Stimulated activated CD8-positive, alpha-beta memory T cell treated with anti-CD3 and anti-CD28 coated beads, Interleukin-15, amount 100 ng/mL, for 4 hours (primary cell): ENCODE data around the gene C11orf65.

ENCODE experiments used
- DNase-seq, 2 donors: peaks; one replicate each; pipeline ENCODE4 v3.0.0-alpha.2; 2020; ENCODE audit warnings: low read depth in 2 of 2

C11orf65 gene, protein sequence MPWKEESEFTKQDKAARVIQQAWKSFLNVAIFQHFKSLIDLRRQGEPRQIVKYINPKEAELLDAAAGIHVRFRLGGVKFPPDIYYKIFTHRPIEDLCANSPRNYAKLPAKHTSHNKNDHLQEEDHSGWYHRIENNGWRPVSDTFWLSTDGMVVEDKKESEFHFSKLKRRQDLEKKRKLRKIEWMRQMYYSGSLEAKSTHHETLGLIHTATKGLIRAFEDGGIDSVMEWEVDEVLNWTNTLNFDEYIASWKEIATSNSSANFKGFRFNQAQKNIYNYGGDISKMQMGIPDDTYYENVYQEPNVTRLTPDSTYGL

DNA sequence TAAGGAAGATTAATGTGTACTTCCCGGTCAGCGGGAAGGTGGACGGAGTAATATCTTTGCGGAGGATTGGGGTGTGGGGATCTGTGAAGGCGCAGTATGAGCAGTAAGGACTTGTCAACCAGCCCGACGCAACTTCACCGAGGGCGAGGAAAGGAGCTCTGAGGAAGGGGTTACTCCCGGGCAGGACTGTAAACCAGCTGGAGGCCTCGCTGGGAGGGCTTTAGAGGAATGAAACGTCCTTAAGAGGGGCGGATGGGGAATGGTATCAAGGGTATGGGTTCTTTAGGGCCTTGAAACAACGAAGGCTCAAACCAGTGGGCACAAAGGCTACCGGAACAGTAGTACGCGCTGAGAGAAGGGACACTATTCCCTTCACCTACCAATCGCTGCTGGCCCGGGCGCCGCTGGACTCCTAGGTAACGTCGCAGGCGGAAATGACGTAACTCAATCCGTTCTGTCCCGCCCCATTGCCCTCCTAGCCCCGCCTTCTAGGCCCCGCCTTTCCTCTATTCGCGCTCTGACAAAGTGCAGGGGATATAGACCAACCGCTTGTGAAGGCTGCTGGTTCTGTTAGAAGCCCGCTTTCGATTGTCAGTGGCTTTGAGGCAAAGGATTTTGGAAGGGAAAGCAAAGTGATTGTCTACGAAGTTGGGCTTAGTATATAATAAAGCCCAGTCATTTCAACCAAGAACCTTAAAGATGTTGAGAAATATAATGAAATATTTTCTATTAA, at the start of gene C11orf65:
C11orf65 (minus strand) TSS at position 439 of the 733 bp plus-strand sequence. CDS start 5,970 bp downstream, outside the sequence.
- peak; percentile 82 to 89 for DNase-seq

DNA sequence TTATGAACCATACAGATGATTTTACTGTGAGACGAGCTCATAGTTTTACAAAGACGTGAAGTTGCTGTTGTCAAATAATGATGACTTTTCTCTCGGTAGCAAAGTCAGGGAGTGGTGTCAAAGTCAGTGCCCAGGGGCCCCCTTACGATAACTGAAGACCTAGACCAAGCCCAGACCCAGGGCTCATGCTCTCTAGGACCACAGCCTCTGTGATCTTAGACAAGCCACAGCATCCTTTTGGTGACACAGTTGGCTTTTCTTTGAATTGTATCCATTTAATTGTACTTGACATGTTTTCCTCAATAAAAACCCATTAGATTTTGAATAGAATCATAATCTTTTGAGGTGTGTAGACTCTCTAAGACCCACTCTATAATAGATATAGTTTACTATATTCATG, 48.8 kb upstream of the C11orf65 start:
- no peak for DNase-seq

DNA sequence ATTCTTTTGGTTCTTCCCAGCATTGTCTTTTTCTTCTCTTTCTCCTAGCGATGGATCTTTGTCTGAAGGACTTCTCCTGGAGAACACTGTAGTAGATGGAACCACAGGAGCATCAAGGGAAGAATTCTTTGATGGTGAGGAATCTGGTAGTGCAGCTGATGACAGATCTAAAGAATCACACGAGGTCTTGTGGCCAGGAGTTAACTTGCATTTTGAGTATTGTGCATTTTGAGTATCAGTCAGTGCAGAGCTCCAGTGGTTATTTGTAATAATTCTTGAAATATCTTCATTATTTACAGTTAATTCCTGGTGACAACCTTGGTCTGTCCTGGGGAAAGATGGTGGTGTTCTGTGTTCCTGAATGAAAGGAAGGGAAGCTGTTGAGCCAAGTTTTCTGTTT, 45.4 kb upstream of the C11orf65 start:
- no peak for DNase-seq

DNA sequence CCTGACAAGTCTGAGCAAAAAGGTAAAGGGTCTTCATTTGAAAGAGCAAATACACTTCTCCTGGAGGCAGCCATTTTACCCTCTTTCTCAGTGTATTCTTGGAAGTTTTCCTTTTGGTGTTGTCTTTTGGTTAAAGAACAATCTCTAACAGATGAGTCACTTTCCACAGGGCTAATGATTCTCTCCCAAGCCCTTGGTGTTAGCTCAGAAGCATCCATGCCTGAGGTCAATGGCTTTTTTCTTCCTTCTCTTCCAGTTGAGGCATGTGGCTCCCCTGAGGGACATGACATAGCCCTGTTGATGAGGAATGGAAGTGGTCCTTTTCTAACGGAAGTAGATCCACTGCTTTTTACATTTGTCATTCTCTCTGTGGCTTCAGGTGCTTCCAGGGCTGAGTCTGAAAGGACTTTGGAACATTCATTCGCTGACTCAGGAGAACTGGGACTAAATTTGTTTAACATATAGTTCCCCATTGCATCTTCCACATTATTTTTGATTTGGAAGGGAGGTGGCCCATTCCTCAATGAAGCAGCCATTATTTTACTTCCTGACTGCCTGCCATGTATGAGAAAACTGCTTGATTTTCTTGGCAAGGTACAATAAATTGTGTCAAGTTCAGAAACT, 44.6 kb upstream of the C11orf65 start:
- DNase-seq: no peak

DNA sequence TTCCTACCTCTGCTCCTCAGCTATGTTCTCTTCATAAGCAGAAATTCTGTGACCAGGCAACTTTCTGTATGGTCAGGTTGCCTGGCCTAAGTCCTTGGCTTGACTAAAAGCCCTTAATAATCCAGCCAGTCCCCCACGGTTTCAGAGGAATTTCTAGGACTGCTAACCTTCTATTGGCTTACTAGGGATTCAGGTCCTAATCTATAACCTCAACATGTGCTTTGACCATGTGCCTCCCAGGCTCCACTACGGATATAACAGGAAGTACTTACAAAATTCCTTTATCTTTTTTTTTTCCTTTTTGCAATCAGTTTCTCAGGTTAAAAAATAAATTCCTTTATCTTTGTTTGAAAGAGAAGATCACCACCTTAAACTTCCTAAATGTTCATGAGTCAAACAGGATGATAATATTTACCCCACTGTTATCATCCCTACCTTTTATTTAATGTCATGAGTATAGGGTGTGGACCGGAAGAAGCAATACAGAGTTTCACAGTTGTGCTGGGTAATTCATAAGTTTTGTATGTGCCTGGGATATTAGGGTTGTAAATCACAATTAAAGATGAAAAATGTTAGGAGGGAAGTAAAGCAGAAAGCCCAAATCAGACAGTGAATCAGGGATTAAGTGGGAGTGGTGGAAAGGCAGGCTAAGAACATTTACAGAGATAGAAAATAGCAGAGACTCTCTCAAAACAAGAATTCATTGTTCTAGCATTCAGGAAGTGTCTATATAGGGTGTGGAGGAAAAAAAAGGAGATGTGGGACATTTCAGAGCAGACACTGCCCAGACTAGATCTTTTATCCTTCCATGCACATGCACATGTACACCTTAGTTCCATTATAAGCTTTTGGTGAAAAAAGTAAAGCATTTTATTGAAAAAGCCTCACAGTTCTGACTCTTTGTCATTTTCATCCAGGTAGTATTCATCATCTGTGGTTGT, 41.6 kb upstream of the C11orf65 start:
- no peak for DNase-seq

DNA sequence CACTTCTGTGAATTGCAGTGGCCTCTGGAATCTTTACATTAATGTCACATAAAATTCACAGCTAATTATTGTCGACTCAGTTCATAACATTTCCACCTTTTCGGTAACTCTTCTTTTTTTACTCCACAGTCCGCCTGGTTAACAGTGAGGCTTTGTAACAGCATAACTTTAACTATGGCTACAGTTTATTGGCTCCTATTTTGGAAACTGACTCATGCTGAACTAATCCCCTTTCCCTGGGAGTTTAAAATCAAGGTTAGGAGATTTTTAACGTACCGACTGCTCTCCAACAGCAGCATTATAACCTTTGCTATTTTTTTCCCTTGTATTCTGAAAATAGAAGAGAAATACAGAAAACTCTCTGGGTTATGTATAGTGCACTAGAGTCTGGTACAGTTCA, 34.1 kb upstream of the C11orf65 start:
- DNase-seq: no peak

DNA sequence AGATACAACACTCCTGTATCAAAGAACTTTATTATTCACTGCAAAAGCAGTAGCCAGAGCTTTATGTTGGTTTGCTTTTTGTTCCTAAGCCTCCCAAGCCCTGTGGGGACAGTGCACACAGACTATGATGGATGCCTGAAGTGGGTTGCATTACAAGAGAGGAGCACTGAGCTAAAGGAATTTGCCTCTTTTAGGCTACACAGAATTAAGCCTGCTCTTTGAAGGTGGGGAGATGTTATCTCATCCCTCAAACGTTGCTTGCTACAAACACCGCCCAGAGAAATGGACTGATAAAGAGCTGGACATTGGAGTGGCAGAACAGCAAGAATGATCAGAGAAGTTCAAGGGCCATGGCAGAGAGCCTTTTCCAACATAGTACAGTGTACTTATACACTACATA, 33.4 kb upstream of the C11orf65 start:
- no peak for DNase-seq

DNA sequence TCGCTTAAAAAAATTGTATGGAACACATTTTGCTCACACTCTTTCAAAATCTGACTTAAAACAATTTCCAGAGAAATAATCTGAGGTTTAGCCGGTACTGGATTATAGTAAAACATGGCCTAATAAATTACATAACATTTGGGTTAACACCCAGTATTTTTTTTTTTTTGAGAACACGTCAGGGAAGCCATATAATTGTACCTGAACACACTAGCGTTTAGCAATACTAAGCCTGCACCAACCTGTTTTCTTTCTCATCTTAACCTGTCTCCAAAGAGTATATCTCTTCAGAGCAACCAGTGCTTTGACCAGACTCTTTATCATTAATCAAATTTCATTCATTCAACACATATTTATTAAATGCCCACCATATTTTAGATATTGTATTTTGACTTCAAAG, 32.8 kb upstream of the C11orf65 start:
- DNase-seq: no peak

DNA sequence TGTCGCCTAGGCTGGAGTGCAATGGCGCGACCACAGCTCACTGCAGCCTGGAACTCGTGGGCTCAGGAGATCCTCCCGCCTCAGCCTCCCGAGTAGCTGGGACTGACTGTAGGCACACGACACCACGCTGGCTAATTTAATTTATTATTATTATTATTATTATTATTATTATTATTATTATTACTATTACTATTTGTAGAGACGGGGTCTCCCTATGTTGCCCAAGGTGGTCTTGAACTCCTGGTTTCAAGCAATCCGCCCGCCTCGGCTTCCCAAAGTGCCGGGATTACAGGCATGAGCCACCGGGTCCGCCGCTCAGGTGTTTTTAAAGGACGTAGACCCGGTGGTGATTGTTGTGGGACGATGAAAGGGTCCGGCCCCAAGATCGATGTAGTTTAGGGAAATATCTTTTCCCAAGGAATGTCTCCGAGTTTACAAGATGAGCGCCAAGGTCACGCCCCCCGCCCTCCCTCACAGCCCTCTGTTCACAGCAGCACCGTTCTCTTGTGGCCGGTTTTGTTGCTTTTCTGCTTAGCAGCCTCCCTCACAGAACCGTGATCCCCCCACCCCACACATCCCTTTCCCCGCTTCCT, 31.6 kb upstream of the C11orf65 start:
- no peak for DNase-seq

DNA sequence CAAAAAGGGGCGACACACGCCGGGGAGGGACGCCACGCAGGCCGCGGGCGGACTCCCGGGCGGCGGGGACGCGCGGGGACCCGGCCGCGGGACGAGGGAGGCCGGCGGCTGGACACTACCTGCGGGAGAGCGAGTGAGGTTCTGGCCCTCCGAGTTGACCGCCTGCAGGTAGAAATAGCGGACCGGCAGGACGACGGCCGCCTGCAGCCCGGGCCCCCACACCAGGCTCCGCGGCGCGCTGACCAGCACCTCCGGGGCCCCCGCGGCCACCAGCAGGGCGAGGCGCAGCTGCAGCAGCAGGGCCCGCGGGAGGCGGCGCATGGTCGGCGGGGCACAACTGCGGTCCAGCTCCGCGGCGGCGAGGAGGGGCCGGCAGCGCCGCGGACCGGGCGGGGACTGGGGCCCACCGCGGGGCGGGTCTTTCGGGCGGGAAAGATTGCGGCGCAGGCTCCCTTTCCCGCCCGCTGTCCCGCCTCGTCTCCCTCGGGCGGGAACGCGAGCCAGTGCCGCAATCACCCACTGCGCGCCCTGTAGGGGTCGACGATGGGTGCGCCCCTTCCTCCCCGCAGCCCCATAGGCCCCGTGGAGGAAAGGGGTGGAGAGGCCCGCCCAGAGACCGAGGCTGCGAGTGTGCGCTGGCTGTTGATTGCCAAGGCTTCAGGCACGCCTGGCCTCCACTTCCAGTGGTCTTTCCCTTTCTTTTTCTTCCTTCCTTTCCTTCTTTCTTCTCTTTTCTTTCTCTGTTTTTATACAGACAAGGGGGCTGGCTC, 30.9 kb upstream of the C11orf65 start, which contains the start of gene POGLUT3:
POGLUT3 (minus strand) TSS at position 339 of the 770 bp plus-strand sequence; CDS start at position 321, 18 bp downstream.
- DNase-seq: peak; percentile 3 to 13

DNA sequence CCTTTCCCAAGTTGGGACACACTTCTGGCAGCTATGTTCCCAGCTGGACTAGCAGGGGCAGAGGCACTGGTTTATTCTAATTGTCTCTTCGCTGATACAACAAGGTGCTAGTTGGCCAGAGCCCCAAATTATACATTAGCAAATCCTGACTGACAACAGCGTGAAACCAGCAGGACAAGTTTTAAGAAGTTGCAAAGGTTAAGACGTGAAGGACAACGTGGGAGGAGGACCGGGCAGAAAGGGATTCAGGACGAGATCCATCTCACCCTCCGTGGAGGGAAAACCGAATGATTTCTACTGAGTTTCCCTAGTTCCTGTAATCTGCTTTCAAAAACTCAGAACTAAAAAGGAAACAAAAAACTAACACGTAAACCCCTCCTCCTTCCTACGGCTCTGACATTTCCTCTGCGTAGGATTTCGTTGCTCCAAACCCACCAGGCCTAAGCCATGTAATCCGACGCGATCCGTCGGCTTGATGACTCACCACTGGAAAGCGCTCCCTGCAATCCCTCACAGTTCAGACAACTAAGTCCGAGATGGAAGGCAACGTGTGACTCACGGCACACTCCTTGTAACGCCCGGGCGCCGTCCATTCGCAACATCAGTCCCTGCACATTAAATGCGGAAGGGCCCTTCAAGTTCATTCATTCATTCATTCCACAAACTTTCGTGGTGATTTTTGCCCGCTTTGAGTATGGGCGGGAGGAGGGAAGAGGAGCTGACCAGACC, 30.2 kb upstream of the C11orf65 start:
- DNase-seq: peak; percentile 37 to 54

DNA sequence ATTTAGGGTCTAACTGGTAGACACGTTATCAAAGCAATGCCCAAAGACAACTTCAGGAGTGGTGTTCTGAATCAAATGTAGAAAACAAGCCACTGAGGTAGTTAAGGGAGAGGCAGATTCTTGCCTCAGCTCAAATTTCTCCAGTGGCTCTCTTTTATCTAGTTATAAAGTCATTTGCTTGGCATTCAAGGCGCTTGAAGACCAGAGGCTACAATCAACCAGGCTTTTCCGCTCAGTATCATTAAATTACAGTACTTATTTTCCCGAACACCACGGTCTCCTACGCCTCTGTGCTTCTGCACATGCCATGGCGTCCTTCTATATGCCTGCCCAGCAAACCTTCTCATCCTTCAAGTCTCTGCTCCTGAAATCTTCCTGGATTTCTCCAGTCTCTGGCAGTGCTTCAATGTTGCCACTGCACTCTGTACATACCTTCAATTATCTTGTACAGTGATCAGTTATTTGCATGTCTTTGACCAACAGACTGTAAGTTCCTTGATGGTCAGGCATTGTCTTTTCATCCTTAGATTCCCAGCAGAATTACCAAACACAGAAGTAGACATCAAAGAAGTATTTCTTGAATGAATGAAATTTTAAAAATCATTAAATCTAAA, 29.4 kb upstream of the C11orf65 start:
- no peak for DNase-seq

DNA sequence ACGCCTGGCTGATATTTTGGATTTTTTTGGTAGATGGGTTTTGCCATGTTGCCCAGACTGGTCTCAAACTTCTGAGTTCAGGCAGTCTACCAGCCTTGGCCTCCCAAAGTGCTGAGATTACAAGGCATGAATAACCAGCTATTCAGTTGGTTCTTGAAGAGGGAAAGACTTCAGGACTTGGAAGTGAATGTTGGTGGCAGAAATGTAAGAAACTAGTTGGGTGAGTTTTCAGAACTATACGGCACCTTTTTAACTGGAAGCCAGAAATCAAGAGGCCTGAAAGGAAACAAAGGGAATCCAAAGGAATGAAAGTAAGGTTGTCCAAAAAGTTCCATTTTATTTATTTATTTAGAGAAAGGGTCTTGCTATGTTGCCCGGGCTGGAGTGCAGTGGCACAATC, 28.0 kb upstream of the C11orf65 start:
- DNase-seq: no peak

DNA sequence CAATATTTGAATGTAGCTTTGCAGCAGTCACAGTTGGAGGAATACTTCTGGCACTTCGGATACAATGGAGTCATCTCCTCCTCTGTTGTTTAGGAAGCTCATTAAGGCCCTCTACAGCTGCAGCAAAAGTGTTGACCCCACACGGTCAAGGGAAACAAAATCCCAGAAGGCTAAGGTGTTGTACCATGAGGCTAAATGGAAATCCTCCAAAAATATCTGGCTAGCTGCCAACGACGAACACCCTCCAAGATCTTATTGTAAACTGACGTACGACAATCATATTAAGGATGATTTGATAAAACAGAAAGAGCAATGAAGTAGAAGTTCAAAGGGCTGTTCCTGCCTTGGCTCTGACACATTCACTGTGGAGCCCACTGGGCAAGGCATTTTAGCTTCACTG, 26.9 kb upstream of the C11orf65 start:
- DNase-seq: no peak

DNA sequence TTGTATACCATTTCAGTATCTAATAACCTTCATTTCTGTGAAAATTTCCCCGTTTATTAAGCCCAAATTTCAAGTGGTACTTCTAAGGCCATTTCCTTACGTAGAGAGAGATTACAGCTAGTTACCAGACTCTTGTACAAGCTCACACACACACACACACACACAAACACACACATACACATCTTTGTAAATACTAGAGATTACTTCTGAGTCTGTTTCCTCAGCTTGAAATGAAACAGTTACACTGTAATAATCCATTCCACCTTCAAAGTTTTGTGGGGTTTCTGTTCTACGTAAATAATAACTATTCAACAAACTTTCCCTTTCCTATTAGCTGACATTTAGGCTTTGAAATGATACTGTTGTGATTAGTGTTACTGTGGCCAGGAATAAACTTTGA, 24.6 kb upstream of the C11orf65 start:
- DNase-seq: no peak

DNA sequence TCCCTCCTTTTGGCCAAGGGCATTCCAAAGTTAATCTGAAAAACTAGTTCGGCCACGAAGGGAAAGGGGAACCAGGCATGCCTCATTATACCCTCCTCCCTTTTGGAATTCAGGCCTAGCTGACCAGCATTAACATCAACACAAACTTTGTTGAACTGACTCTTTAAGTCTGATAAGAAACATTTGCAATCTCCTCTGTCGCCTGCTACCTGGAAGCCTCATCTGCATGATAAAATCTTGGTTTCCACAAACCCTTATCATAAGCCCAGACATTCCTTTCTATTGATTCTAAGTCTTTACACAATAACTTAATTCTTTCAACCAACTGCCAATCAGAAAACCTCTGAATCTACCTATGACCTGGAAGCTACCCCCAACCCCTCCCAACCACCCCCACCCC, 19.5 kb upstream of the C11orf65 start:
- DNase-seq: no peak

DNA sequence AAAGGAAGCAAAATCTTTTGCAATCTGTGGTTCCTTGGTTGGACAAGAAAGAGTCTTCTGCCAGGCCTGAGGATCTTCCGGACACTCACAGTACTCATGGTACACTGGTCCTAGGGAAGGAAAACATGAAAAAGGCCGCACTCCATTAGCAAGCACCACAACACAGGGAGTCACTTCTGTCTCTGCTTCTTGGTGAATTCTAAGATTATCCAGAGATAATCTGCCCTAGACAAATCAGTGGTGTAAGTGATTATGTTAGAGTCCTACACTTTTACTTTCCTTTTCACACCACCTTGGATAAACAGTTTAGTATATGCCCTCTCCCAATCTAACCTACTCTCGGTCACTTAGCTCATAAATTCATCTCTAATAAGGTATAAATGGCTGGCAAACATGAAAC, 19.0 kb upstream of the C11orf65 start:
- no peak for DNase-seq

DNA sequence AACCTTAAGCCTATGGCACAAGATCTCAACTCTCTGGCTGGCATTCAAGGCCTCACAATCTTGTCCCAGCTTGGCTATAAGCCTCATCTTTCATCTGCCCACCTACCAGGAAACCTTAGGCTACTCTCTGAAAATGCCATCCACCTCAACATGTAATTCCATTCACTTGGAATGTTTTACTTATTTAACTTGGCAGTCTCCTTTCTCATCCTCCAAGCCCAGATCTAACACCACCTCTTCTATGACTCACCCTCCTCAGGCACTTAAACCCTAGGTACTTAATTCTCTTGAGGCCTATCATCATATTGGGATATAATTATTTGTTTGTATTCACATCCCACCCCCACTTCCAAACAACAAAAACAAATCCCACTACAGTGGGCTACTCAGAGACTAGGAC, 15.8 kb upstream of the C11orf65 start:
- no peak for DNase-seq
